PFSK-1 (cell line): ENCODE results near the gene LRRIQ3.

Experiments used
- FOXP2 ChIP-seq: optimal IDR thresholded peaks from 2 replicates; pipeline ENCODE3; 2011; ENCODE audit warnings: borderline replicate concordance, control low read depth, inconsistent platforms; ENCODE audit not compliant: insufficient read depth; ENCODE audit errors: extremely low read length, extremely low read depth
- POLR2AphosphoS5 ChIP-seq: IDR thresholded peaks from 2 replicates; pipeline ENCODE4 v1.6.1; 2012; ENCODE audit warnings: low read depth, mild to moderate bottlenecking, control low read depth, low read length, moderate library complexity
- SIN3A ChIP-seq: IDR thresholded peaks from 2 replicates; pipeline ENCODE4 v1.6.1; 2012; ENCODE audit warnings: mild to moderate bottlenecking, low read length, moderate library complexity, borderline replicate concordance; ENCODE audit not compliant: insufficient read depth
- TAF1 ChIP-seq: IDR thresholded peaks from 2 replicates; pipeline ENCODE4 v1.6.1; 2012; ENCODE audit warnings: low read length, control low read depth, borderline replicate concordance; ENCODE audit not compliant: insufficient read depth
- TF ChIP-seq, protein P1 (sequence below), 2 experiments: IDR thresholded peaks; 2 replicates each; pipeline versions ENCODE4 v1.6.1 to v1.8.0; 2011 to 2012; ENCODE audit warnings: low read depth in 2 of 2, low read length in 2 of 2, control low read depth in 1 of 2, inconsistent platforms in 1 of 2, mild to moderate bottlenecking in 1 of 2, moderate library complexity in 1 of 2; ENCODE audit not compliant: insufficient read depth in 1 of 2

The LRRIQ3 gene

DNA sequence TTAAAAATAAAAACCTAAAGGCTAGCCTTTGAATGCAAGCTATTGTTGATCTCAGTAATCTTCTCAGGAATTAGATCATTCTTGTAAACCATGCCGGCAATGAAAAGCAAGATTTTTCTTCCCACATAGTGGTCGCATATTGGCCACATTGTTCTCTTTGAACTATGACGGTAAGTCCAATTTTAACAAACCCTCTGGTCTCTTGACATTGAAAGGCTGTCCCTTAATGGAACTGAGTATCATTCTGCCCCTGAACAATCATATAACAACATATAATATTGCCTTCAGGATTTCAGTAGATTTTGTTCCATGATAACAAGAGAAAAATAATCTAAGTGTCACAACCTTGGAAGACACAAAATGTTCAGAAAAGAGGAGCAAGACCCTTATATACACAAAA lies 38.5 kb upstream of the LRRIQ3 start:
- TF ChIP-seq FOXP2 (no peak), SIN3A (no peak), POLR2AphosphoS5 (no peak), TAF1 (no peak)
- TF ChIP-seq, protein P1, sequence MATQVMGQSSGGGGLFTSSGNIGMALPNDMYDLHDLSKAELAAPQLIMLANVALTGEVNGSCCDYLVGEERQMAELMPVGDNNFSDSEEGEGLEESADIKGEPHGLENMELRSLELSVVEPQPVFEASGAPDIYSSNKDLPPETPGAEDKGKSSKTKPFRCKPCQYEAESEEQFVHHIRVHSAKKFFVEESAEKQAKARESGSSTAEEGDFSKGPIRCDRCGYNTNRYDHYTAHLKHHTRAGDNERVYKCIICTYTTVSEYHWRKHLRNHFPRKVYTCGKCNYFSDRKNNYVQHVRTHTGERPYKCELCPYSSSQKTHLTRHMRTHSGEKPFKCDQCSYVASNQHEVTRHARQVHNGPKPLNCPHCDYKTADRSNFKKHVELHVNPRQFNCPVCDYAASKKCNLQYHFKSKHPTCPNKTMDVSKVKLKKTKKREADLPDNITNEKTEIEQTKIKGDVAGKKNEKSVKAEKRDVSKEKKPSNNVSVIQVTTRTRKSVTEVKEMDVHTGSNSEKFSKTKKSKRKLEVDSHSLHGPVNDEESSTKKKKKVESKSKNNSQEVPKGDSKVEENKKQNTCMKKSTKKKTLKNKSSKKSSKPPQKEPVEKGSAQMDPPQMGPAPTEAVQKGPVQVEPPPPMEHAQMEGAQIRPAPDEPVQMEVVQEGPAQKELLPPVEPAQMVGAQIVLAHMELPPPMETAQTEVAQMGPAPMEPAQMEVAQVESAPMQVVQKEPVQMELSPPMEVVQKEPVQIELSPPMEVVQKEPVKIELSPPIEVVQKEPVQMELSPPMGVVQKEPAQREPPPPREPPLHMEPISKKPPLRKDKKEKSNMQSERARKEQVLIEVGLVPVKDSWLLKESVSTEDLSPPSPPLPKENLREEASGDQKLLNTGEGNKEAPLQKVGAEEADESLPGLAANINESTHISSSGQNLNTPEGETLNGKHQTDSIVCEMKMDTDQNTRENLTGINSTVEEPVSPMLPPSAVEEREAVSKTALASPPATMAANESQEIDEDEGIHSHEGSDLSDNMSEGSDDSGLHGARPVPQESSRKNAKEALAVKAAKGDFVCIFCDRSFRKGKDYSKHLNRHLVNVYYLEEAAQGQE (IDR thresholded peaks at IDR 0.05; ENCODE audit: insufficient read depth in 1 of 2, low read depth in 2 of 2, low read length in 2 of 2) = no peak

DNA sequence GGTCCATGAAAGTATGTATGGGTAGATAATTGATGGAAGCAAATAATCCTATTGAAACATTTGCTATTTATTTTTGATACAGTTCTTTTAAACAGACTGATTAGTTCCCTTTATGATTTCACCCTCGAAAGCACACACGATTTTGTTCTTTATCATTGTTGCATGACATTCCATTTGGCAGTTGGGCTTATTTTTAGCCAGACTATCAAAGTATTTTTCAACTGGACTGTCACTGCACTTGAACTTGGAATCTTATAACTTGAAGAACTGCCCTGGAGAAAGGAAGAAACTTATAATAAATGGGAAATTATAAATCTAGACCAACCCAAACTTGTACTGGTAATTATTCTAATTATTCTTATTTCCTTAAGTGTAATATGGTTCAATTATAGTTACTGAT lies 37.2 kb upstream of the LRRIQ3 start, which contains the start of gene TNNI3K:
Gene TNNI3K, plus strand, starts transcription at position 235 of the 400 bp plus-strand sequence. Its CDS starts 65 bp downstream, at position 300.
- no peak for TF ChIP-seq TAF1
- no peak for TF ChIP-seq SIN3A
- TF ChIP-seq FOXP2 = no peak
- TF ChIP-seq, protein P1 (IDR thresholded peaks at IDR 0.05; ENCODE audit: insufficient read depth in 1 of 2, low read depth in 2 of 2, low read length in 2 of 2) = no peak
- TF ChIP-seq POLR2AphosphoS5 = no peak

DNA sequence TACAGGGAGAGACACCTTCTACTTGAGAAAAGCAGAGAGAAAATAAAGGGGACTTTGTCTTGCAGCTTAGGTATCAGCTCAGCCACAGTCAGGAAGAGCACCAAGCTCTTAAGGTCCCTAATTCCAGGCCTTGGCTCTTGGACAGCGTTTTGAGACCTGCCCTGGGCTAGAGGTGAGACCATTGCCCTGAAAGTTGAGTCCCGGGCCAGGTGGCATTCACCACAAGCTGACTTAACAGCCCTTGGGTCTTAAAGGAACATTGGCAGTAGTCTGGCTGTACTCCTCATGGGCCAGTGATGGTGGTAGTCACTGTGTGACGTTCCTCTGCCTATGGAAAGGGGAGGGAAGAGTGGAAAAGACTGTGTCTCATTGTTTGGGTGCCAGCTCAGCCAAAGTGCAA lies 25.5 kb upstream of the LRRIQ3 start:
- TF ChIP-seq TAF1 (no peak), POLR2AphosphoS5 (no peak), FOXP2 (no peak), SIN3A (no peak)
- TF ChIP-seq, protein P1 (IDR thresholded peaks at IDR 0.05; ENCODE audit: insufficient read depth in 1 of 2, low read depth in 2 of 2, low read length in 2 of 2) = no peak

DNA sequence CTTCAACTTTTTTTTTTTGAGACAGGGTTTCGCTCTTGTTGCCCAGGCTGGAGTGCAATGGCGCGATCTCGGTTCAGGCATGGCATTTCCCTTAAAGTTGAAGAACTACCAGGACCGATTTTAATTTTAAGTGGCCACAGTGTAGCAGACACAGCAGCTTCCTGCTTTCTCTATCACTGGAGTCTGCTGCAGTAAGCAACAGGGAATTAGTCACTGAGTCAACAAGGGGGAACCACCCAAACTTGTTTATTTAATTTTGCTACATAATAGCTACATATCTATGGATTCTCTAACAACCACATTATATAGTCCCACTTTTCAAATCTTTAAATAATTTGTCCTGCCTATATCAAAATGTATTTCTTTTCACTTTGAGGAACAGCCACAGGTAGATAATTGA lies 24.7 kb upstream of the LRRIQ3 start:
- TF ChIP-seq POLR2AphosphoS5 = no peak
- TF ChIP-seq FOXP2 = no peak

DNA sequence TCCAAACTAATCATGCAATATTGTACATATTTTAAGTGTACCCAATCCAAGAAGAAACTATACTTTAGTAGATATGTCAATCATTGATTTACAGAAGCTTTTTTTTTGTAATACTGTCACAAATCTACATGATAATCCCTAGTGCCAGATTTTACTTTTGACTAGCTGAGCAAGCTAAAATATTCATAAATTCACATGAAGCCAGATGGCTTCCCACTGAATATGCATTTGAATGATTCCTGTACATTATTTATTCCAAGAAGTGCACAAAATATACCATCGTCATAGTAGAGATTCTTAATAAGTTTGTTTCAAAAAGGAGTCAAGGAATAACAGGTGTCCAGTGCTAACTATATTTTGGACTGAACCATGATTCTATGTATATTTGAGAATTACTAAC lies 17.3 kb upstream of the LRRIQ3 start:
- TF ChIP-seq FOXP2 = no peak
- TF ChIP-seq, protein P1 (IDR thresholded peaks at IDR 0.05; ENCODE audit: insufficient read depth in 1 of 2, low read depth in 2 of 2, low read length in 2 of 2) = no peak
- TF ChIP-seq TAF1 = no peak
- TF ChIP-seq POLR2AphosphoS5 = no peak
- no peak for TF ChIP-seq SIN3A
